GM12892 (cell line): ENCODE results near the gene PRMT2.

Experiments
- POLR2A ChIP-seq: IDR thresholded peaks from 2 replicates; pipeline ENCODE4 v1.6.1; 2011; ENCODE audit warnings: low read depth, low read length, control low read depth
- TAF1 ChIP-seq: IDR thresholded peaks from 2 replicates; pipeline ENCODE4 v1.6.1; 2011; ENCODE audit warnings: low read depth, mild to moderate bottlenecking, control low read depth, low read length, borderline replicate concordance

- TF ChIP-seq TAF1 (no peak), POLR2A (no peak)
These were observed 19.8 kb downstream of the PRMT2 start for GRCh38 chr21:46655230-46655629.
